Endothelial cell (in vitro differentiated cells): ENCODE measurements around the gene CD59. TPM values are rescaled to one million over a fixed set of nuclear protein-coding genes. Genes with fewer than 3 reads are reported as not detected.

Source experiments
- DNase-seq: peaks from one replicate; pipeline ENCODE4 v3.0.0; 2021; ENCODE audit warnings: low spot score
- H3K27ac Mint-ChIP-seq: one replicate; pipeline ENCODE4 v1.8.0; 2021; ENCODE audit warnings: mixed read lengths, inconsistent platforms; ENCODE audit not compliant: unreplicated experiment
- H3K27me3 Mint-ChIP-seq: one replicate; pipeline ENCODE4 v1.8.0; 2021; ENCODE audit warnings: mild to moderate bottlenecking, moderate library complexity, mixed read lengths, inconsistent platforms; ENCODE audit not compliant: unreplicated experiment
- H3K36me3 Mint-ChIP-seq: one replicate; pipeline ENCODE4 v1.8.0; 2021; ENCODE audit warnings: mild to moderate bottlenecking, low read depth, mixed read lengths, inconsistent platforms; ENCODE audit not compliant: unreplicated experiment
- H3K4me1 Mint-ChIP-seq: one replicate; pipeline ENCODE4 v1.8.0; 2021; ENCODE audit warnings: mild to moderate bottlenecking, mixed read lengths, inconsistent platforms; ENCODE audit not compliant: unreplicated experiment
- H3K4me3 Mint-ChIP-seq: one replicate; pipeline ENCODE4 v1.8.0; 2021; ENCODE audit warnings: mild to moderate bottlenecking, mixed read lengths, inconsistent platforms; ENCODE audit not compliant: unreplicated experiment
- H3K9me3 Mint-ChIP-seq: one replicate; pipeline ENCODE4 v1.8.0; 2021; ENCODE audit warnings: mixed read lengths, inconsistent platforms; ENCODE audit not compliant: unreplicated experiment
- CTCF ChIP-seq: fragments of 200-600 bp; sonication (generic); IDR thresholded peaks from one replicate; pipeline ENCODE4 v1.5.0; 2021; ENCODE audit warnings: antibody characterized with exemption; ENCODE audit not compliant: unreplicated experiment
- total RNA-seq: library from RNA; stranded (reverse); fragmentation: NEBNext Ultra II Directional; extraction: Animal tissue kit (Norgen Biotek cat#: 25700); gene quantifications from one replicate; pipeline ENCODE4 v1.2.1, GENCODE V29; 2021; ENCODE audit not compliant: unreplicated experiment

The CD59 gene
- total RNA-seq, 1 donor from 2014 or later = 101 TPM

GRCh38 chr11:33658195-33658900 lies 77.9 kb downstream of the CD59 start:
- no peak for TF ChIP-seq CTCF
- Mint-ChIP-seq H3K27me3 (peaks cover 1% of the 10 kb centered on the region), H3K9me3 (no peaks in the 10 kb centered on the region), H3K27ac (no peak overlapping the region), H3K36me3 (no peaks in the 10 kb centered on the region), H3K4me3 (no peak overlapping the region), H3K4me1 (no peaks in the 10 kb centered on the region)
- DNase-seq = no peak

- Mint-ChIP-seq H3K4me3 (no peak overlapping the region), H3K4me1 (no peaks in the 10 kb centered on the region), H3K9me3 (no peaks in the 10 kb centered on the region), H3K36me3 (no peaks in the 10 kb centered on the region), H3K27me3 (peaks cover 1% of the 10 kb centered on the region), H3K27ac (no peak overlapping the region)
- no peak for DNase-seq
- no peak for TF ChIP-seq CTCF
Measured at GRCh38 chr11:33657757-33658156, 78.5 kb downstream of the CD59 start.

- Mint-ChIP-seq H3K9me3 (no peaks in the 10 kb centered on the region), H3K27me3 (peaks cover 4% of the 10 kb centered on the region), H3K4me1 (no peaks in the 10 kb centered on the region), H3K36me3 (no peaks in the 10 kb centered on the region), H3K27ac (no peak overlapping the region), H3K4me3 (no peak overlapping the region)
- TF ChIP-seq CTCF = no peak
- no peak for DNase-seq
Measured at GRCh38 chr11:33656768-33657167, 79.5 kb downstream of the CD59 start.

- Mint-ChIP-seq H3K9me3 (no peaks in the 10 kb centered on the region), H3K36me3 (no peaks in the 10 kb centered on the region), H3K27me3 (peaks cover 4% of the 10 kb centered on the region), H3K27ac (no peak overlapping the region), H3K4me1 (no peaks in the 10 kb centered on the region), H3K4me3 (no peak overlapping the region)
- no peak for TF ChIP-seq CTCF
- DNase-seq = no peak
Measured at GRCh38 chr11:33655842-33656600, 80.2 kb downstream of the CD59 start.

- no peak overlapping the region for H3K27ac Mint-ChIP-seq
- H3K36me3 Mint-ChIP-seq = no peaks in the 10 kb centered on the region
- H3K27me3 Mint-ChIP-seq = peaks cover 3% of the 10 kb centered on the region
- no peak overlapping the region for H3K4me3 Mint-ChIP-seq
- DNase-seq = no peak
- no peaks in the 10 kb centered on the region for H3K4me1 Mint-ChIP-seq
- H3K9me3 Mint-ChIP-seq = no peaks in the 10 kb centered on the region
- TF ChIP-seq CTCF = no peak
Measured at GRCh38 chr11:33654594-33654993, 81.6 kb downstream of the CD59 start.
